Lung (tissue), 12 donors: Measurements from ENCODE around the gene THOC6. TPM values are rescaled to one million over a fixed set of nuclear protein-coding genes. Genes with fewer than 3 reads are reported as not detected.

Experiments used
- ATAC-seq: fragments of 200-7000 bp; cut with Tn5 transposase; one replicate; pipeline ENCODE4 v1.9.1; 2020; ENCODE audit warnings: moderate number of reproducible peaks; ENCODE audit not compliant: insufficient read depth, low FRiP score
- DNase-seq, 3 donors: peaks; one replicate each; pipeline ENCODE4 v3.0.0-alpha.2; 2013 to 2017
- H3K27ac ChIP-seq, 2 donors: one replicate each; pipeline ENCODE4 v1.5.1; 2013; ENCODE audit warnings: mild to moderate bottlenecking in 2 of 2, moderate library complexity in 2 of 2, control low read depth in 1 of 2, inconsistent platforms in 1 of 2, low read depth in 1 of 2, low read length in 1 of 2
- H3K27me3 ChIP-seq, 3 donors: one replicate each; pipeline ENCODE4 v1.5.1; 2013; ENCODE audit warnings: low read length in 2 of 3; ENCODE audit not compliant: control insufficient read depth in 3 of 3, insufficient read depth in 3 of 3
- H3K36me3 ChIP-seq, 4 donors: one replicate each; pipeline ENCODE4 v1.5.1; 2013; ENCODE audit warnings: low read length in 4 of 4, mild to moderate bottlenecking in 1 of 4, moderate library complexity in 1 of 4; ENCODE audit not compliant: control insufficient read depth in 4 of 4, insufficient read depth in 4 of 4
- H3K4me1 ChIP-seq, 5 donors: one replicate each; pipeline ENCODE4 v1.5.1; 2013; ENCODE audit warnings: low read length in 5 of 5, mild to moderate bottlenecking in 2 of 5, moderate library complexity in 1 of 5; ENCODE audit not compliant: control insufficient read depth in 5 of 5, insufficient read depth in 5 of 5
- H3K4me3 ChIP-seq: one replicate; pipeline ENCODE4 v1.5.1; 2013; ENCODE audit warnings: mild to moderate bottlenecking, control low read depth, moderate library complexity
- H3K9ac ChIP-seq, 2 donors: one replicate each; pipeline ENCODE4 v1.5.1; 2013; ENCODE audit warnings: low read length in 2 of 2, control low read depth in 1 of 2; ENCODE audit not compliant: insufficient read depth in 1 of 2
- H3K9me3 ChIP-seq, 4 donors: one replicate each; pipeline ENCODE4 v1.5.1; 2013; ENCODE audit warnings: low read length in 3 of 4, mild to moderate bottlenecking in 1 of 4, moderate library complexity in 1 of 4; ENCODE audit not compliant: control insufficient read depth in 4 of 4, insufficient read depth in 3 of 4
- WGBS, 2 donors: extraction: QIAGEN DNeasy Blood & Tissue Kit; methylation state at CpG; one replicate each; pipeline ENCODE4 v1.1.7; 2013; 5-methylcytosine and 5-hydroxymethylcytosine counted together
- polyA plus RNA-seq, 2 donors: library from polyadenylated mRNA; stranded (reverse); fragments of 200-250 nt; gene quantifications; one replicate each; pipeline ENCODE4 v1.2.1, GENCODE V29; 2013
- total RNA-seq, 2 donors: library from RNA; depleted of rRNA in 1 of 2; stranded (reverse); fragments of >200 nt in 1 of 2; gene quantifications; one replicate each; pipeline ENCODE4 v1.2.1, GENCODE V29; 2014 to 2021
- TF ChIP-seq, protein P1 (sequence below): IDR thresholded peaks from 2 replicates; pipeline ENCODE4 v1.5.1; 2012; ENCODE audit warnings: mild to moderate bottlenecking; ENCODE audit errors: control extremely low read depth, extremely low read depth
- donor health status: control.
- donor health status: control.
- donor health status: Bipolar disorder and iron deficiency.
- donor health status: healthy.
- donor health status: DM: yes; HTN: yes; CAD: no.

The THOC6 gene
- total and polyA plus RNA-seq, 4 donors: 12.7 to 58.3 (median 40.0) TPM

GRCh38 chr16:3020604-3021448 is 3.0 kb upstream of the THOC6 start:
- 0 to 1% methylated on average over 43 to 57 of the region's 57 CpGs for WGBS, 2 donors
- Histone ChIP-seq H3K27ac (peak overlapping the region; percentile 96 to 99), H3K4me3 (peak overlapping the region; percentile 75), H3K36me3 (peaks cover 0 to 5% (median 2%) of the 10 kb centered on the region in 4 donors), H3K27me3 (peaks cover 0 to 13% (median 9%) of the 10 kb centered on the region in 3 donors), H3K9ac (peak overlapping the region; percentile 42 to 55), H3K4me1 (peaks cover 0 to 39% (median 26%) of the 10 kb centered on the region in 5 donors), H3K9me3 (no peaks in the 10 kb centered on the region)
- TF ChIP-seq, protein P1, sequence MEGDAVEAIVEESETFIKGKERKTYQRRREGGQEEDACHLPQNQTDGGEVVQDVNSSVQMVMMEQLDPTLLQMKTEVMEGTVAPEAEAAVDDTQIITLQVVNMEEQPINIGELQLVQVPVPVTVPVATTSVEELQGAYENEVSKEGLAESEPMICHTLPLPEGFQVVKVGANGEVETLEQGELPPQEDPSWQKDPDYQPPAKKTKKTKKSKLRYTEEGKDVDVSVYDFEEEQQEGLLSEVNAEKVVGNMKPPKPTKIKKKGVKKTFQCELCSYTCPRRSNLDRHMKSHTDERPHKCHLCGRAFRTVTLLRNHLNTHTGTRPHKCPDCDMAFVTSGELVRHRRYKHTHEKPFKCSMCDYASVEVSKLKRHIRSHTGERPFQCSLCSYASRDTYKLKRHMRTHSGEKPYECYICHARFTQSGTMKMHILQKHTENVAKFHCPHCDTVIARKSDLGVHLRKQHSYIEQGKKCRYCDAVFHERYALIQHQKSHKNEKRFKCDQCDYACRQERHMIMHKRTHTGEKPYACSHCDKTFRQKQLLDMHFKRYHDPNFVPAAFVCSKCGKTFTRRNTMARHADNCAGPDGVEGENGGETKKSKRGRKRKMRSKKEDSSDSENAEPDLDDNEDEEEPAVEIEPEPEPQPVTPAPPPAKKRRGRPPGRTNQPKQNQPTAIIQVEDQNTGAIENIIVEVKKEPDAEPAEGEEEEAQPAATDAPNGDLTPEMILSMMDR: no peak
- ATAC-seq: peak; percentile 46
- peak; percentile 52 to 77 (median 61) for DNase-seq

GRCh38 chr16:3021449-3022207 is 2.2 kb upstream of the THOC6 start:
- H3K36me3 ChIP-seq: peaks cover 0 to 13% (median 6%) of the 10 kb centered on the region in 4 donors
- no peaks in the 10 kb centered on the region for H3K9me3 ChIP-seq
- peaks cover 0 to 39% (median 26%) of the 10 kb centered on the region in 5 donors for H3K4me1 ChIP-seq
- ATAC-seq (peak; percentile 45), DNase-seq (peak; percentile 59 to 67 (median 63))
- H3K27ac ChIP-seq: peak overlapping the region; percentile 96
- H3K4me3 ChIP-seq: peak overlapping the region; percentile 75
- TF ChIP-seq, protein P1: no peak
- peak overlapping the region in 1 of 2 donors; percentile 55 for H3K9ac ChIP-seq
- peaks cover 0 to 10% (median 9%) of the 10 kb centered on the region in 3 donors for H3K27me3 ChIP-seq
- WGBS, 2 donors: 17 to 19% methylated on average over 22 to 25 of the region's 25 CpGs

- ATAC-seq (peak; percentile 9), DNase-seq (peak; percentile 82 to 85 (median 83))
- Histone ChIP-seq H3K9me3 (no peaks in the 10 kb centered on the region), H3K9ac (no peak overlapping the region), H3K36me3 (peaks cover 0 to 19% (median 7%) of the 10 kb centered on the region in 4 donors), H3K27ac (peak overlapping the region; percentile 96), H3K4me3 (no peak overlapping the region), H3K27me3 (peaks cover 0 to 10% (median 6%) of the 10 kb centered on the region in 3 donors), H3K4me1 (peaks cover 0 to 39% (median 26%) of the 10 kb centered on the region in 5 donors)
- TF ChIP-seq, protein P1: no peak
- WGBS, 2 donors: 17 to 31% methylated on average over 8 of the region's 8 CpGs
Observed at GRCh38 chr16:3022208-3022683, 1.6 kb upstream of the THOC6 start.
